GM19035 (cell line): ENCODE measurements around the gene NXF1.
"Not testable (repeated sequence)": the region's sequence is repeated elsewhere in the genome, so short reads cannot be mapped to it uniquely, and the experiment has no call there.

ENCODE experiments used
- ATAC-seq: cut with Tn5 transposase; IDR thresholded peaks from one replicate; pipeline ENCODE4 v1.9.1; 2021; ENCODE audit not compliant: unreplicated experiment

Gene NXF1

DNA sequence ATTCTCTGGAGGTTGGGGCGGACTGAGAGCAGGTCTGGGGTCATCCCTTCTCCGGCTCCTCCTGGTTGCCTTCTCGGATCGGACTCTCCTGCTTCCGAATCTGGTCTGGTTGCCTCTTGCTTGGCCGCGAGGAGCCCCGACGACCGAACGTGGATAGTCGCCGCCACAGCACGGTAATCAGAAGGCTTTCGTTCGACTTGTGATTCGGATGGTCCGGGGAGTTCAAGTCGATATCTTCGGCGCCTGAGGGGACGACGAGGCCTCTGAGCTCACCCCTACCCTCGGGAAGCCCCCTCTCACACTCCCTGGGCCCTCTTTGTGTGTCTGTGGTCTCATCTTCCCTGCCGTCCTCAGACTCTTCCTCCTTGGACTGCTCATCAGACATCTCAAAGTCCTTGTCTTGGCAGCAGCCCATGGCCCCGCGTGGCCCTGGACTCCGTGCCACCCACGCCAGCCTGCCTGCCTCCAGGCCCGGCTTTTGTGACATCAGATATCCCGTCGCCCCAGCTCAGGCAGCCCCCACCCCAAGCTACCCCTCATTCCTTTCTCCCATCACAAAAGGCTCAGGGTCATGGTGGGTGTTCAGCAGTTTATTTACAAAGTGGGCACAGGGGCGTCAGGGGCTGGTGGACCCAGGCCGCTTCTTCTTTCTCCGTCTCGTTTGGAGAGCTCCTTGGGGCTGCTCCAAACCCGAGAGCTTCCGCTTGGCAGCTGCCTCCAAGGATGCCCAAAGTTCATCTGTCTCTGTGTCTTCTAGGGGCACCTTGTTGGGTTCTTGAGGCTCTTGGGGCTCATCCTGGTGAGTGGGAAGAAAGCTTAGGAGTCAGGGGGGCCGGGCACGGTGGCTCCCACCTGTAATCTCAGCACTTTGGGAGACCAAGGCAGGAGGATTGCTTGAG, 27.3 kb upstream of the NXF1 start, which contains the start of gene TEX54:
TSS of gene TEX54 (minus strand) at position 506 of the 899 bp plus-strand sequence.
- ATAC-seq: peak; percentile 13

DNA sequence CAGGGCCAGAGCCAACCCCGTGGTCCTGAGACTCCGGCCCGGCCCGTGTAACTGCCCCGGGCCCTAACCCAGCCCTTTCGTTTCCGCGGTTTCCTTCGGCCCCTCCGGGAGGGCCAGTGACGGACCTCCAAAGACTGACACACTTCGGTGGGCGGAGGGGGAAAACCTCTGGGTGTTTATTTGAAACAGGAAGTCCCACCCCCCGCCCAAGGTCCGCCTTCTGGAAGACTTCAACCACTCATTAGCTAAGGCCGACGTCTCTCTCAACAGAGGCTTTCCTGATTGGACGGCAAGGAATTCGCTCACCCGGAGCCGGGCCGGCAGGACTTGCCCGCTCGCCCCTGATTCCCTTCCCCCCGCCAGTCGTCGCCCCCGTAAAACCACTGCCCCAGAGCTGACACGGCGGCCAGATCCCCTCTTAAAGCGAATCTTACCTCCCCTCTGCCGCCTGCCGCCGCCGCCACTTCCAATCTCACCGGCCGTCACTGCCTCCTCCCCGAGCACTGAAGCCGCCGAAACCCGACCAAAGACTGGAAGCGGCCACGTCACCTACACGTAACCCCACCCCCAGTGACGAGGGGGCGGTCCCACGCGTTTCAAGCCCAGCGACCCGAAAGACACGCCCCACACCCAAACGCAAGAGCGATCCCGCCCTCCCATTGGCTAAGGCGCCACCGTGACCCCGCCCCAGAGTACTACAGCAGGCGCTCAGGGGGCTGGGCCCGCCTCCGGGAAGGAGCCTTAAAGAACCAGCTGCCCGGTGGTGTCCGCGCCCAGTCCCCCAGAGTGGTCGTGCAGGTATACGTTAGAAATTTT, 26.5 kb upstream of the NXF1 start, which contains the start of gene STX5:
TSS of gene STX5 (minus strand) at position 532 of the 816 bp plus-strand sequence. CDS start 808 bp downstream, outside the sequence.
- ATAC-seq: peak; percentile 79

DNA sequence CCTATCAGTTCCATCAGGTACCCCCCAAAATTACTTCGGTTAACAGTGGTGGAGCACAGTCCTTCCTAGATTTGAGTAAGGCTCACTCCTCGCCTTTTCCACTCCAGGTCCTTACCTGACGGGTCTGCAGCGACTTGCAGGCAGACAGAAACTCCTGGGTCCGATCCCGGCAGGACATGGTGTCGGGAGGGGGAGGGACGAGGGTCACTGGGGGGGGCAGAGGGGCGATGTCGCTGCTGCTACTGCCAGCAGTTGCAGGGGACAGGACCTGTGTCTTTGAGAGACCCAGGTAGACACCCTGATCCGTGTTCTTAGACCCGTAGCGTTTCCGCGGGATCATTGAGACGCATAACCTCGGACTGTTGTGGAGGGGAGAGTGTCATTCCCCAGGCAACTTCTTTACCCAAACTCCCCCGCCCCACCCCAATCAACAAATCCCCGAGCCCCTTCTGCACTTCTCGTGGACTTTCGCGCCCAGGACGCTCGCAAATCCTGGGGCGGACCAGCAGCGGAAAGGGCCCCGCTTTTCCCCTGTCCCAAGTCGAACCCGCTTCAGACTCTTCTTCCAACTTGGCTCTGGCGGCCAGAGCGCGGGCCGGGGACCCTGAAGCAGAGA, 25.8 kb upstream of the NXF1 start:
- ATAC-seq: no peak

DNA sequence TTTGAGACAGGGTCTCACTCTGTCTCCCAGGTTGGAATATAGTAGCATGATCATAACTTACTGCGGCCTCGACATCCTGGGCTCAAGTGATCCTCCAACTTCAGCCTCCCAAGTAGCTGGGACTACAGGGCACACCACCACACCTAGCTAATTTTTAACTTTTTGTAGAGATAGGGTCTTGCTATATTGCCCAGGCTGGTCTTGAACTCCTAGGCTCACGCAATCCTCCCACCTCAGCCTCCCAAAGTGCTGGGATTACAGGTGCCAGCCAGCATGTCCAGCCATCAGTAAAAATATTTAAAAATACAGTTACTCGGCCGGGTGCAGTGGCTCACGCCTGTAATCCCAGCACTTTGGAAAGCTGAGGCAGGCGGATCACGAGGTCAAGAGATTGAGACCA, 22.9 kb upstream of the NXF1 start:
- ATAC-seq: not testable (repeated sequence)

DNA sequence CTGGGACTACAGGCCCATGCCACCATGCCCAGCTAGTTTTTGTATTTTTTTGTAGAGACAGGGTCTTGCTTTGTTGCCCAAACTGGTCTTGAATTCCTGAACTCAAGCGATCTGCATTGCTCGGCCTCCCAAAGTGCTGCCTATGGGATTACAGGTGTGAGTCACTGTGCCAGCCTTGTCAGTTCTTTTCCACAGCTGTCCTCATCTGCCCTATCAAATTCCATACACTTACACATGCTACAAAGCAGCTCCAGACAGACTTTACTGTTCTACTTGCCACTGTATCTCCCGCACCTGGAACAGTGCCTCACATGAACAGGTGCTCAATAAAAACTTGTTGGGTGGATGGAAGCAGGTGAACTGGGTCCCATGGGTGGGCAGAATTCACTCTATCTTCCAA, 18.4 kb upstream of the NXF1 start:
- ATAC-seq: no peak

DNA sequence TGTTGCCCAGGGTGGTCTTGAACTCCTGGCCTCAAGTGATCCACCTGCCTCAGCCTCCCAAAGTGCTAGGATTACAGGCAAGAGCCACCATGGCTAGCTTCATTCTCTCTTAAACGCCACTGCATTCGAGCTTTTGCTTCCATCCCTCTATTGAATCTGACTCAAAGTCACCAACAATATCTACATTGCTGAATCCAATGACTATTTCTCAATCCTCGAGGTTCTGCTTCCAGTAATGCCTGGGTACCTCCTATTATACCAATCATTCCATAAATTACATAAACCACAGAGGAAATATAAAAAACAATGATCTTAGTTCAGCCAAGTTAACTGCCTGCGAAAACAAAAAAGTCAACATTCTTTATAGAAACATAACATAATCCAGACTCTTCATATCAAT, 11.9 kb upstream of the NXF1 start:
- no peak for ATAC-seq

DNA sequence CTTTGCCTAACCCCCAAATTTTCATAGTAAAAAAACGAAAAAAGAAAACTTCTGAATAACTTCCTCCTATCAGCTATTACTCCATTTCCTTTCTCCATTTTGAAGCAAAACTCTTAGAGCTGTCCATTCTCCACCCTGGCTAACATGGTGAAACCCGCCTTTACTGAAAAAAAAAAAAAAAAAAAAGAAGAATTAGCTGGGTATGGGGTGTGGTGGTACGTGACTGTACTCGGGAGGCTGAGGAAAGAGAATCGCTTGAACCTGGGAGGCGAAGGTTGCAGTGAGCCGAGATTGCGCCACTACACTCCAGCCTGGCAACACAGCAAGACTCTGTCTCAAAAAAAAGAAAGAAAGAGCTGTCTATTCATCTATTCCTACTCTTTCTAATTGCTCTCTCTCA, 11.3 kb upstream of the NXF1 start:
- no peak for ATAC-seq

DNA sequence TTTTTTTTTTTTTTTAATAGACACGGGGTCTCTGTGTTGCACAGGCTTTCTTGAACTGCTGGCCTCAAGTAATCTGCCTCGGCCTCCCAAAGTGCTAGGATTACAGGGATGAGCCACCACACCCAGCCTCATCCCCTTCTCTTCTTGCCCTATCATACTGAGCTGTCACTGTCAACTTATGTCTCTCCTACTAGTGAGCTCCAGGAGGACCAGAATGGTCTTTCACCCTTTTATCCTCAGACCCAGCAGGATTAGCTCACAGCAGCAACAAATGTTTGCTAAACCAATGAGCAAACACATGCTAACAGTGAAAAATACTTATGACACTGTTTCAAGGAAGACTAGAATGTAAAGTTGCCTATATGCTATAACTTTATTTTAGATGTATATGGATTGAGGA, 6.4 kb upstream of the NXF1 start:
- no peak for ATAC-seq

DNA sequence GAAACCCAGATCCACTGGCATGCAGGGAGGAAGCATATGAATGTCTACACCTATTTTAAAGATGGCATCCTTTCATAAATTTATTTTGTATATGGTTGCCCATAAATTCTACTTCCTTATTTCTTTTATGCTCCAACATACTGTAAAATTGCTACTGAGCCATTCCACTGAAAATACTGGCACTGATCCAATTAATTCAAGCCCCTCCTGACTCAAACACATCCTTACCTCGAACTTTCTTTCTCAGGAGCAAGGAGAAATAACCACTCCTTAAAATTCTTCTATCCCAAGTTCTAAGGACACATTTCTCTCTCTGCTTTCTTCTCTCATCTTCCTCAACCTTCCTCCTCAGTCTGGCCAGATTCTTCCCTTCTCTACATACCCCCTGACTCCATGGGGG, 5.5 kb upstream of the NXF1 start:
- ATAC-seq: no peak

DNA sequence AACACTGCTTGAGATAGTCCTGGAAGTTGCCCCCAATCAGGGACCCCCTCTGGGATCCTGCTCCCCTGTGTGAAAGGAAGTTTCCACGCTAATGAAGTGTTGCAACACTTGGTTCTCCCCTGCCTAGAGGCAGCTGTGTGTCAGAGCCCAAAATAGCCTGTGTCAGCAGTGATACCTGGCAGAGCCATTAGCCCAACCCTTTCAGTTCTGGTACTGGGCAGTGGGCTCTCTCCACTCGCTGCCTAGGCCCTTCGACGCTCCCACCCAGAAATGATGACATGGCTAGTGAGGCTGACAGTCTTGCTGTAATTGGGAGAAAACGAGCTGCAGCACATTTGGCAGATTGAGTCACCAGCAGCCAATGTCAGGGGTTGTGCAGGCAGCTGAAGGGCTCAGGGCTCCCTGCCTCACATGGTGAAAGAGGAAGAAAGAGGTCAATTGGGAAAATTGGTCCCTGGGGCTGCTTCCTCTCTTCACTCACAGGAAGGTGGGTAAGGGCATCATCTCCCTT, 1.4 kb upstream of the NXF1 start:
- no peak for ATAC-seq

DNA sequence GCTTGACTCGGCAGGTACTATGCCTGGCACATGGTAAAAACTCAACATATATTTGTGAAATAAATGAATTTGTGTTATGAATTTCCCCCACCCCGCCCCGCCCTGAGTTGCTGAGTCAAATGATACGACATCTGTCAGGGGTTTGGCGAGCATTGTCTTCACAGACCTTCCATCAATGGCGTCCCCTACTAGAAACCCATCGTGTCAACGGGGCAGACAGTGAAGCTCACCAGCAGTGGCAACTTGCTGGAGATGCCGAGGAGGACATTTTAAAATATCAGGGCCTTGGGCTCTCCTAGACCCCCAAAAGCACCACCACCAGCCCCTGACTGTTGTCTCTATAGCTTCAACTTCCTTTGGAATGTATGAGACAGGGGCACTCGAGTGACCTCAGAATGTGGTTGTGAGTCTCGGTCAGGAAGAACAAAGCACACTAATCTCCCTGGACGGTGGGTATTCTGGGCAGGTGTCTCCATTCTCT, 761 bp upstream of the NXF1 start:
- no peak for ATAC-seq

DNA sequence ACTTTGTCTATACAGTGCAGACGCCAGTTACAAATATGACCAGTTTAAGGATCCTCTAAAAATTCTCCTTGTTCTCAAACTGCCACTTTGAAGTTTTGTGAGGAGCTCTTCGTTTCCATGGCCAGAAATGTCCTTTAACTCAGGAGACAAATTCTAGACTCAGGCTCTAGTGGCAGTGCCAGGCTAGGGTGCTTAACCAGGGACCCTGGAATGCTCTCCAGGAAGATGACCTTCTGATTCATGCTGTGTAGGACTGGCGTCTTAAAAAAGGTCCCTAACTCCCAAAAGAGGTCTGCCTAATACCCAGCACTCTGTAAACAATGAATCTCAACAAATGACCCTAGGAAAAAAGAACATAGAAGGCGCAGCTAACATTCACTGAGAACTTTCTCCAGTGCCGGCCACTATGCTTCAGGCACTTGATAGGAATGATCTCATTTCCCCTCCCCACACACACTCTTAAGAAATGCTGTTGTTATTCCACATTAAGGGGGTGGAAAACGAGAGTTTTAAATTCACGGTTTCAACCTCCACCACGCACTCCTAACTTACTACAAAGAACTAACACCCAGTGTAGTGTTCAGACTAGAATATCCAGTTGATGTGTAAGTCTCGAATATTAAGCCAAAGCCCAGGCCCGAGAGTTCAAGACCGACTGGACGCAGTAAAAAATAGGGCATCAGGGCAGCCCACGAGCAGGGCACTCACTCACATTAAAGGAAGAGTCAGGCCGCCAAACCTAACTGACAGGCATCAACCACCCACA, 747 bp downstream of the NXF1 start:
- ATAC-seq: peak; percentile 14

DNA sequence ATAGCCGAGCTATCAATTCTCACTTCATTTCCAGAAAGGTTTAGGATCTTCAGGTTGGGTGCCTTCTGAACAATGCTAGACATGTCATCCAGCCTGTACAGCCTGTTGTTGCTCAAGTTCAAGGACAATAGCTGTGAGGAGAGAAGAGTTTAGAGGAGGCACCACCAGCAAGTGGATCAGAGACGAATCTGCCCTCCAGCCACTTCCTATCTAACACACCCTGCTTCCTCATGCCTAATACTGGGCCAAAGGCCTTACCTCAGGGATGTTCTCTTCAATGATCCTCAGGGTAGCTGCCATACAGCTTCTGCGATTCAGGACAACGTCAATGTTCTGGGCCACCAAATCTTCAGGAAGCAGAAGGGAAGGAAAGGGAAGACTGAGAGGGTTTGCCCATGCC, 4.2 kb downstream of the NXF1 start:
- no peak for ATAC-seq

DNA sequence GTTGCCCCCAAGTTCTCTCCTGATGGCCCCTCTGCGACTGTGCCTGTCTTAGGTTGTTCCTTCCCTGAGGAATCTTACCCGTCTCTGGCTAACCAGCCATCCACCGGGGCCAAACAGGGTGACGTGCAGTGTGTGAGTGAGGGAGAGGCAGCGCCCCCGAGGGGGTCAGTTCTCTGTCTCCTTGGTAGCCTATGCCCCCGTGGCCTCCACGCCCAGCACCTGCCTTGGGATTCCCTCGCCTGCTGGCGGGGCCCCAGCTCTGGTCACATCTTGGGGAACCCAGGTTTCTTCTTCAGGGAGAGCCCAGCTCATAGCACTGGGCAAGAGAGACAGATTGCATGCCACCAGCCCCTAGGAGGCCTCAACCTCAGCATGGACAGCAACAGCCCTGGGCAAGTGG, 5.8 kb downstream of the NXF1 start:
- ATAC-seq: no peak

DNA sequence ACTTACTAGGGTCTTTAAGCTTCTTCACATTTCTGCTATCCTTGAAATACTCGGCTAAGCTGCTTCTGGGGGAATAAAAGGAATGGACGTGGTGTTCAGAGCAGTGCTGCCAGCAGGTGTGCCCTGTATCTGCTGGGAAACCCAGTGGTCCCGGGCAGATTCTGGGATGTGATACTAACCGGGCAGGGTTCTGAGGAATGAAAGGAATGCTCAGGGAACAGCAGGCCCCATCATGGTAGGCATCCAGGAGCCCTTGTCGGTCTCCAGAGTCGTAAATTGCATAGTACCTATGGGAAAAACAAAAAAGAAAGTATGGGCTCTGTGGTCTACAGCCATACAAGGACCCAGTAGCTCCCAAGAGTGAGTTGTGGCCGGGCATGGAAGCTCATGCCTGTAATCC, 9.0 kb downstream of the NXF1 start:
- ATAC-seq: no peak

DNA sequence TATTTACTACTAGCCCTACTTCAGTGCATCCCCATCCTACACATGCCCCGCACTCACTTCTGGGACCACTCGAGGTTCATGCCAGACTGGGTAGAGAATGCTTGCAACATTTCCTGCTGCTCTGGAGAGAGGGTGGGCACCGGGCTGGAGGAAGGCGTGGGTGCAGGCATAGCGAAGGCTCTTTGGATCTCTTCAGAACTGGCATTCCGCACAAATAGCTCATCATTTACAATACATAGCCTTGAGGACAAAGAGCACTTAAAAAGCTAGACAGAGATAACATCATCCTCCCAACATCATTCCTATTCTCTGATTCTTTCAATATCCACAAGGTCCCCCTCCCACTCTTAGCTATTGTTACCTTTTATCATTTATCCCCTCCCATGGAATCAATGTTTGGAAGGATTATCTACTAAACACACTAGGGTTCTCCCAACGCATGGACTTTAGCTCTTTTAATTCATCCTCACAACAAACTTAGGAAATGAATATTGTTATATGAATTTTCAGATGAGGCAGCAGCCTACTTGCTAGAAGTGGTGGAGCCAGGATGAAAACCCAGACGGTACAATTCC, 11.0 kb downstream of the NXF1 start:
- no peak for ATAC-seq

DNA sequence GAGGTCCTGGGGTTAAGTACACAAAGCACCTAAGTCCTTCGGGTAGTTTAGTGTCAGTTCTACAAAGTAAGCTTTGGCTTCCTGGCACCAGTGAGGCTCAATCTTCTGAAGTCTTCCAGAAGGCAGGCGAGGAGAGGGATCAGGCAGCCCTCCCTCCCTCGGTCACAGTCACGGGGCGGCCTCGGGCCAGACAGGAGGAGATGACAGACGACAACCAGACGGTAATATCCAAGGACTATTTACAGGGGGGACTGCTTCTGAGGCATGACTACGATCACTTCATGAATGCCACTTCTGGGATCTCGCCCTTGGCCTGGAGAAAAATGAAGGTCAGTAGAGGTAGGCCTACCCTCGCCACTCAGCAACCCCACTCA, 13.1 kb downstream of the NXF1 start:
- ATAC-seq: no peak

DNA sequence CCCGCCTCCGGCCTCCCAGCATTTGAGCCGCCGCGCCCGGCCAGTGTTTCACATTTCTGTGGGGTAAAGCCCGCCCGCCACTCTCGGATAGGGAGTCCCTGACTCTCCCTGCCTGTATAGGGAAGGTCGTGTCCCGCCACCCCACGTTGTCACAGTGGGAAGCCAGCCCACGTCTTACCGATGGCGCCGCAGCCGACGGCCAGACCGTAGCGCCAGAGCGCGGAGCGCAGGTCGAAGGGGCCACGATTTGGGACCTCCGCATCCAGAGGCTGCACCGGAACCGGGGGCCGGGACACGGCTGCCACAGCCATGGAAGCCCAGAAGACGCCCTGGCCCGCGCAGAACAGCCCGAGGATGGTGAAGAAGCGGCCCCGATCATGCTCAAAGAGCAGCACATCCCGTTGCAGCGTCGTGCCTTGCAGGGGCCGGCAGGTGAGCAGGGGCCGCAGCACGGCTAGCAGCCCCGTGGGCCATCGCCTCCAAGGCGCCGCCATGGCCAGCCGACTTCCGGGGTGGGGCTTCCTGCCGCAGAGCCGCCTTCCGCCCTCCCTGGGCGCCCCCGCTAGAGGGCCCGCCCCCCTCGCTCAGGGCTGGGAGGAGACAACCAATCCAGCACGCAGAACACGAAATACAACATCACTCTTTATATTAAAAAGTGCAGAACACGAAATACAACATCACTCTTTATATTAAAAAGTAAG, 13.6 kb downstream of the NXF1 start, which contains the start of gene TMEM223:
TSS of gene TMEM223 (minus strand) at position 506 of the 701 bp plus-strand sequence. CDS start at position 494, 12 bp downstream.
- ATAC-seq: peak; percentile 60

DNA sequence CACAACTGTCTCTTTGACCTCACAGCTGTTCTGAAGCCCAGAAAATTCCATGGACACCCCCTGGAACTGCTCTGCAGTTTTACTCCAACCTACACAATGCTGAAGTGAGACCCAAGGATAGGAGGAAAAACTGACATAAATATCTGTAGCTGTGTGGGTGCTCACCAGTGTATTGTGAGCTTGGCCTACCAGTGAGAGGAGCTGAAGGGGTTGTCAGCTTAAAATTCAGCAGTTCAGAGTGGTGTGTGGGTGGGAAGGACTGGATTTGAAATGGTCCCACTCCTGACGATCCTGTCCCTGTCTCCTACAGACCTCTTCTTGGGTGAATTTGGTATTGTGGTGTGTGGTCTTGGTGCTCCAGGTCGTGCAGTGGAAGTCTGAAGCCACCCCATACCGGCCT, 15.7 kb downstream of the NXF1 start:
- ATAC-seq: no peak
